CD1c-positive myeloid dendritic cell (primary cell): ENCODE results near the gene CKM.
A peak's percentile ranks its signal among the peaks of the same experiment; 100 is the strongest.
"Not testable (repeated sequence)": the region's sequence is repeated elsewhere in the genome, so short reads cannot be mapped to it uniquely, and the experiment has no call there.

Source experiments
- DNase-seq: peaks from one replicate; pipeline ENCODE4 v3.0.0-alpha.2; 2016; ENCODE audit errors: extremely low spot score

CKM gene

GRCh38 chr19:45320997-45321775 lies 1.5 kb downstream of the CKM start:
- DNase-seq, result no peak

DNA sequence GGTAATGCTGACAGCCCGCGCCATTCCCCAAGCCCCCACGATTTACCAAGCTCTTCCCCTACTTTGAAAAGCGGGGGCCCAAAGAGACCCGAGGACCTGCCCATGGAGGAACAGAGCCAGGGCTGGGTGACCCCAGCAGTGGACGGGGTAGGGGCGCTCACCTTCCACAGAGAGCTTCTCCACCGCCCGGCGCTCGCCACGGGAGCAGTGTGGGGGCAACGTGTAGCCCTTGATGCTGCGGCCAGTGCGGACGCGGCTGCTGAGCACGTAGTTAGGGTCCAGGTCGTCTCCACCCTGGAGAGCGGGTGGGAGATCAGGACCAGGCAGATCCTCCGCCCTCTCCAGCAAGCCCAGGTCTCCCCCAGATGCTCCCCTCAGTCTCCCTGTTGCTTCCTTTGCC lies 7.4 kb downstream of the CKM start:
- no peak for DNase-seq

GRCh38 chr19:45314708-45315245 lies 7.9 kb downstream of the CKM start:
- no peak for DNase-seq

GRCh38 chr19:45312285-45312684 lies 10.4 kb downstream of the CKM start:
- DNase-seq, result not testable (repeated sequence)

DNA sequence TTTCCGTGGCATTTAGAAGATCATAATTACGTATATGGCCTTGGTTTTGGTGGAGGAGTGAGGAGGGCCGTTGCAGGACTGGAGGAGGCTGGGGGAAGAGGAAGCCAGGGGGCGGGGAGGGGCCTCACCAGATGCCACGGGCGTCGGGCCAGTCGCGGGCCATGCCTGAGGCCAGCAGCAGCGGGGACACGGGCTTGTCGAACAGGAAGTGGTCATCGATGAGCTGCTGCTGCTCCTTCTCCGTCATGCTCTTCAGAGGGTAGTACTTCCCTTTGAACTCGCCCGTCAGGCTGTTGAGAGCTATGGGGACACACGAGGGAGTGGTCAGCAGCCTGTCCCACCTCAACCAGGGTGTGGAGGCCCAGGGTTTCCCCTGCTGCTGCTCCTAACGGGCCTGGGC lies 11.1 kb downstream of the CKM start:
- peak; percentile 51 for DNase-seq

DNA sequence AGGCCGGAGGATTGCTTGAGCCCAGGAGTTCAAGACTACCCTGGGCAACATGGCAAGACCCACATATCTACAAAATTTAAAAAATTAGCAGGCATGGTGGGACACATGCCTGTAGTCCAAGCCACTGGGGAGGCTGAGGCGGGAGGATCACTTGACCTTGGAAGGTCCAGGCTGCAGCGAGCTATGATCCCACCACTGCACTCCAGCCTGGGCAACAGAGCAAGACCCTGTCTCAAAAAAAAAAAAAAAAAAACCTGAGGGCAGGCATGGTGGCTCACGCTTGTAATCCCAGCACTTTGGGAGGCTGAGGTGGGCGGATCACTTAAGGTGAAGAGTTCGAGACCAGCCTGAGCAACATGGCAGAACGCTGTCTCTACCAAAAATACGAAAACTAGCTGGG lies 13.4 kb downstream of the CKM start:
- DNase-seq, result not testable (repeated sequence)

DNA sequence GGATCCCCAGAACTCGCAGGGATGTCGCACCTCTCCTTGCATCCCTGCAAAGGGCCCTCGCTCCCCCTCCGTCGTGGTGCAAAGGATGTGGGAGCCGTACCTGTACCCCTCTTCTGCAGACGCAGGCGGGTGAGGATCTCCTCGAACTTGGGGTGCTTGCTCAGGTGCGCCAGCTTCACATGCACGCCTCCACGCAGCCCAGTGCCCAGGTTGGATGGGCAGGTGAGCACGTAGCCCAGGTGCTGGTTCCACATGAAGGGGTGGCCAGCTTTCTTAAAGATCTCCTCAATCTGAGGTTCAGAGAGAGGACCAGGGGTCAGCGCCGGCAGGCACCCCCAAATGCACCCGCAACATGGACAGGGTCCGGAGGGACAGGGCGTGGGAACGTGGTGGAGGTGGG lies 15.3 kb downstream of the CKM start:
- DNase-seq, result no peak

DNA sequence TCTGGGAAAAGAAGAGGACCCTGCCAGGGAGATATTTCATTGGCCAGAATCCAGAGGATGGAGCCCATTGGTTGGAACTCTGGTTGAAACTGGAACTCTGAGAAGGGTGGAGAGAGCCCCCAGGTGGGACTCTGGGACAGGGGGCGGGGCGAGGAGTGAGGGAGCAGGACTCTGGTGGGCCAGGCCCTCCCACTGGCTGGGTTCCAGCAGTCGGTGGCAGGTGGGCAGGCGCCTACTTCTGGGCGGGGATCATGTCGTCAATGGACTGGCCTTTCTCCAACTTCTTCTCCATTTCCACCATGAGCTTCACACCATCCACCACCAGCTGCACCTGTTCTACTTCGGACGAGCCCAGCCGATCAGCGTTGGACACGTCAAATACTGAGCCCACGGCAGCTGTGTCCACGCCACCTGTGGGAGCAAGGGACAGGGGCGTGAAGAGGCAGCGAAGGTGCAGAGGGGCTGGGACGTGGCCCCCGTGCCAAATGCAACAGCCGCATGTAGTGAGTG lies 16.1 kb downstream of the CKM start:
- no peak for DNase-seq

DNA sequence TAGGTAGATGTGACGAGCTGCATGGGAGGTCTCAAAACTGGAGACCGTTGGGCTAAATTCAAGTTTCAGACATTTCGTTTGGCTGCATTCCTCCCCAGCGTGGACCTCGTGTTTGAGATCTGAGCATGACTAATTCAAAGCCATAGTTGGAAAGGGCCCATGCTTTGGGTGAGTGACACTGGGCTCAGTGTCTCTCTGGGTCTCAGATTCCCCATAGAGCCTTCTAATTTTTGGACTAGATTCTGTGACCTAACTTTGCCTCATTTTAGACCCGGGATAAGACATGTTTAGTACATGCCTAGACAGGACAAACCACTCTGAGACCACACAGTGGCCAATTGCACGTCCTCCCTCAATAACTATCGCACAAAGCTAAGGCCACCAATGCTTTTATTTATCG lies 16.6 kb downstream of the CKM start:
- no peak for DNase-seq

- no peak for DNase-seq
Measured at GRCh38 chr19:45305421-45305820, 17.3 kb downstream of the CKM start.

DNA sequence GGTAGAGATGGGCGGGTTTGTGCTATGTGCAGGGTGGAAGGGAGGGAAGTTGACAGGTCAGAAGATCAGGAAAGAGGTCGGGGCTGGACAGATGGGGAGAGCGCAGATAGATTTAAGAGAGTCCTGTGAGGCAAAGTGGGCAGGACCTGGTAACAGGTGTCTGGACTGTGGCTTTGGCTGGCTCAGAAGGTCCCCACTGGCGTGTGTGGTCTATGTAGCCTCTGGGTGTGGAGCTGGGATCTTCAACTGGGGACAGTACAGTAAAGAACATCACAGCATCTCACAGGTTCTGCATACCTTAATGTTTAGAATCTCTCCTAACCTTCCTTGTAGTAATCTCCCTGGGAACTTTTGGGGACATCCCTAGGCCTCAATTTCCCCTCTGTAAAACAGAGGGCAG lies 17.7 kb downstream of the CKM start:
- no peak for DNase-seq

GRCh38 chr19:45304141-45304926 lies 18.3 kb downstream of the CKM start:
- no peak for DNase-seq

GRCh38 chr19:45303269-45304060 lies 19.2 kb downstream of the CKM start:
- DNase-seq, result no peak

- DNase-seq, result no peak
Measured at GRCh38 chr19:45302416-45302815, 20.3 kb downstream of the CKM start.

- no peak for DNase-seq
Measured at GRCh38 chr19:45299719-45300118, 23.0 kb downstream of the CKM start.

GRCh38 chr19:45298264-45298663 lies 24.4 kb downstream of the CKM start:
- DNase-seq, result no peak

DNA sequence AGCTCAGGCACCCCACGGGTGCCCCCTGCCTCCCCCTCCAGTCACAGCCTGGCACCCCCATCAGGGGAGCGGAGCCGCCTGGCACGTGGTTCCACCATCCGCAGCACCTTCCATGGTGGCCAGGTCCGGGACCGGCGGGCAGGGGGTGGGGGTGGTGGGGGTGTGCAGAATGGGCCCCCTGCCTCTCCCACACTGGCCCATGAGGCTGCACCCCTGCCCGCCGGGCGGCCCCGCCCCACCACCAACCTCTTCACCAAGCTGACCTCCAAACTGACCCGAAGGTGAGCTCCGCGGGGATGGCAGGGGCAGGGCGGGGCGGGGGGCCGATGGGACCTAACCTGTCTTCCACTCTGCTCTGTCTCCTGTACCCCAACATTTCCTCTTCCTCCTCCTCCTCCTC lies 25.0 kb downstream of the CKM start:
- no peak for DNase-seq

DNA sequence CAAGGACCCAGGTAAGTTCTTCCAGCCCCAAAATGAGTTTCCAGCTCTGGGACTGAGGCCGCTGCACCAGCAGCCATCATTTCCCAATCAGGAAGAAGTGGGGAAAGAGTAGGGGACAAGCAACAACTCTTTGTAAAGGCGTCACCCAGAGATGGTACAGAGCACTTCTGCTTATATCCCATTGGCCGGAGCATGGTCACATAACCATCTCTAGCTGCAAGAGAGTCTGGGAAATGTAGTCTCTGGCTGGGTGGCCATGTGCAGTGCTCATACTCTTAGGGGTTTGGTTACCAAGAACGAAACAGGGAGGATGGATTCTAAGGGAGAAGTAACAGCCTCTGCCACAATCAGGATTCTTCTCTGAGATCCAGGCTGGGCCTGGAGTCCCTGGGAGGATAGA lies 26.3 kb downstream of the CKM start:
- peak; percentile 56 for DNase-seq

DNA sequence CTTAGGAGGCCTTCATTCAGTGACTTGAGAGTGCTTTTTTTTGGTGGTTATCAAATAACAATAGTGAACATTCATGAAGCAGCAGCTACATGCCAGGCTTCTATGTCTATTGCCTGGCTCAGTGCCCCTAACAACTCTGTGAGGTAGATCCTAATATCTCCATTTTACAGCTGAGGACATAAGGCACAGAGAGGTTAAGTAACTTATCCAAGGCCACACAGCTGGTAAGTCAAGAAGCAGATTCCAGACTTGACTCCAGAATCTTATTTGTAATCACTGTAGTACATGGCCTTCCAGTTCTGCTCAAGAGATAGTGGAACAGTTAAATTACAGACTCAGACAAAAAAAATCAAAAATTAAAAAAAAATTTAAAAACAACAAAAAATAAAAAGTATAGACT lies 26.8 kb downstream of the CKM start:
- no peak for DNase-seq

DNA sequence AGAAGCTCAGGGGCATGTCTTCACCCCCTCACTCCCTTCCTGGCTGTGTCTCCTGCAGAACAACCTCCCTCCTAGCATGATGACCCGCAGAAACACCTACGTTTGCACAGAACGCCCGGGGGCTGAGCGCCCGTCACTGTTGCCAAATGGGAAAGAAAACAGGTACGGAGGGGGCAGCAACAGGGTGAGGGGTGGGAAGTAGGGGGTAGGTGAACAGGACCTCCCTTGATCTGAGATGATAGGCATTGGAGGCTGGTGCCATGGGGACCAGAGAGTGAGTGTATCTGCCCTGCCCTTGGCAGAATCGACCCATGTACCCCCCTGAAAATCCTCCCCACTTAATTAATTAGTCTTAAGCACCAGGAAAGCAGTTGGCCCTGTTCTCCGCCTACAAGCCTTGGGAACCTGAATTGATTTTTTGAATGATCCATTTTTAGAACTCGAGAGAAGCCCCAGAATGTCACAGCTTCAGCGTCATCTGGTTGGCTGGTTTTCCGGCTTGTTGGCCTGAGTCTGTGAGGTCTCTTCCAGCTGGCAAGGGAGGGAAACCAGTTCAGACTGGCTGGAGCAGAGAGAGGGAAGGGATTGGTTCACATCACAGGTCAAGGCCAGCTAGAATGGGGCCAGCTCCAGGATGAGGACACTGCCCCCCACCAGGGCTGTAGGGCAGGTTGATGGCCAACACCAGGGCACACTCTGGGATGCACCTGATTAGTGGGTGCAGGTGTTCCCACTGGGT lies 28.2 kb downstream of the CKM start:
- no peak for DNase-seq

GRCh38 chr19:45293682-45294081 lies 29.0 kb downstream of the CKM start:
- no peak for DNase-seq
